Peyer's patch (tissue), 4 donors: ENCODE results near the gene C14orf180. TPM values are rescaled to one million over a fixed set of nuclear protein-coding genes. Genes with fewer than 3 reads are reported as not detected.

Experiments used
- DNase-seq, 3 donors: peaks; one replicate each; pipeline ENCODE4 v3.0.0-alpha.2; 2017 to 2019
- H3K27ac ChIP-seq, 4 donors: fragments of 200-600 bp; sonication (generic); one replicate each; pipeline ENCODE4 v1.5.1; 2016 to 2019
- H3K27me3 ChIP-seq, 2 donors: fragments of 200-600 bp; sonication (generic); one replicate each; pipeline ENCODE4 v1.5.1; 2019
- H3K36me3 ChIP-seq, 3 donors: fragments of 200-600 bp; sonication (generic); one replicate each; pipeline ENCODE4 v1.5.1; 2016 to 2019
- H3K4me1 ChIP-seq, 4 donors: fragments of 200-600 bp; sonication (generic); one replicate each; pipeline ENCODE4 v1.5.1; 2016 to 2019
- H3K4me3 ChIP-seq, 4 donors: fragments of 200-600 bp; sonication (generic); 1 replicate in 3 of 4; 2 replicates in 1 of 4; pipeline ENCODE4 v1.5.1; 2016 to 2019; ENCODE audit warnings: mild to moderate bottlenecking in 1 of 4
- H3K9me3 ChIP-seq, 4 donors: fragments of 200-600 bp; sonication (generic); one replicate each; pipeline ENCODE4 v1.5.1; 2016 to 2019; ENCODE audit warnings: mild to moderate bottlenecking in 1 of 4
- POLR2A ChIP-seq, 2 donors: fragments of 450-650 bp; IDR thresholded peaks; one replicate each; pipeline ENCODE4 v1.5.1; 2017; ENCODE audit warnings: antibody characterized with exemption in 2 of 2, mild to moderate bottlenecking in 2 of 2, moderate library complexity in 2 of 2
- total RNA-seq, 4 donors: library from RNA; depleted of rRNA; stranded (reverse); fragments of >200 nt; gene quantifications; one replicate each; pipeline ENCODE4 v1.1.0, GENCODE V29; 2016
- TF ChIP-seq, protein P1 (sequence below), 6 experiments: fragments of 450-650 bp in 4 of 6; fragments of 200-600 bp in 2 of 6; sonication (generic) in 1 of 6; IDR thresholded peaks; one replicate each; pipeline ENCODE4 v1.5.1; 2017 to 2019; ENCODE audit warnings: antibody characterized with exemption in 6 of 6, mild to moderate bottlenecking in 3 of 6, moderate library complexity in 1 of 6

The C14orf180 gene
- total RNA-seq, 4 donors from 2014 or later = 0.70 TPM; not detected in 3

GRCh38 chr14:104614126-104614812 is 34.7 kb downstream of the C14orf180 start:
- Histone ChIP-seq H3K4me1 (no peaks in the 10 kb centered on the region), H3K9me3 (no peaks in the 10 kb centered on the region), H3K4me3 (no peak overlapping the region), H3K27me3 (no peaks in the 10 kb centered on the region), H3K36me3 (no peaks in the 10 kb centered on the region), H3K27ac (no peak overlapping the region)
- TF ChIP-seq, protein P1, sequence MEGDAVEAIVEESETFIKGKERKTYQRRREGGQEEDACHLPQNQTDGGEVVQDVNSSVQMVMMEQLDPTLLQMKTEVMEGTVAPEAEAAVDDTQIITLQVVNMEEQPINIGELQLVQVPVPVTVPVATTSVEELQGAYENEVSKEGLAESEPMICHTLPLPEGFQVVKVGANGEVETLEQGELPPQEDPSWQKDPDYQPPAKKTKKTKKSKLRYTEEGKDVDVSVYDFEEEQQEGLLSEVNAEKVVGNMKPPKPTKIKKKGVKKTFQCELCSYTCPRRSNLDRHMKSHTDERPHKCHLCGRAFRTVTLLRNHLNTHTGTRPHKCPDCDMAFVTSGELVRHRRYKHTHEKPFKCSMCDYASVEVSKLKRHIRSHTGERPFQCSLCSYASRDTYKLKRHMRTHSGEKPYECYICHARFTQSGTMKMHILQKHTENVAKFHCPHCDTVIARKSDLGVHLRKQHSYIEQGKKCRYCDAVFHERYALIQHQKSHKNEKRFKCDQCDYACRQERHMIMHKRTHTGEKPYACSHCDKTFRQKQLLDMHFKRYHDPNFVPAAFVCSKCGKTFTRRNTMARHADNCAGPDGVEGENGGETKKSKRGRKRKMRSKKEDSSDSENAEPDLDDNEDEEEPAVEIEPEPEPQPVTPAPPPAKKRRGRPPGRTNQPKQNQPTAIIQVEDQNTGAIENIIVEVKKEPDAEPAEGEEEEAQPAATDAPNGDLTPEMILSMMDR (IDR thresholded peaks at IDR 0.05) = no peak
- TF ChIP-seq POLR2A (IDR thresholded peaks at IDR 0.05) = no peak
- DNase-seq = no peak

GRCh38 chr14:104624939-104625338 is 45.4 kb downstream of the C14orf180 start:
- Histone ChIP-seq H3K27ac (no peak overlapping the region), H3K4me1 (no peaks in the 10 kb centered on the region), H3K36me3 (no peaks in the 10 kb centered on the region), H3K9me3 (peaks cover 0 to 12% (median 4%) of the 10 kb centered on the region in 4 donors), H3K27me3 (no peaks in the 10 kb centered on the region), H3K4me3 (no peak overlapping the region)
- TF ChIP-seq POLR2A (IDR thresholded peaks at IDR 0.05) = no peak
- TF ChIP-seq, protein P1 (IDR thresholded peaks at IDR 0.05) = no peak
- DNase-seq = no peak

GRCh38 chr14:104632781-104633180 is 53.2 kb downstream of the C14orf180 start:
- Histone ChIP-seq H3K4me3 (no peak overlapping the region), H3K4me1 (no peaks in the 10 kb centered on the region), H3K9me3 (peaks cover 0 to 11% (median 4%) of the 10 kb centered on the region in 4 donors), H3K27me3 (no peaks in the 10 kb centered on the region), H3K36me3 (no peaks in the 10 kb centered on the region), H3K27ac (no peak overlapping the region)
- TF ChIP-seq POLR2A (IDR thresholded peaks at IDR 0.05) = no peak
- TF ChIP-seq, protein P1 (IDR thresholded peaks at IDR 0.05) = no peak
- DNase-seq = no peak

DNA sequence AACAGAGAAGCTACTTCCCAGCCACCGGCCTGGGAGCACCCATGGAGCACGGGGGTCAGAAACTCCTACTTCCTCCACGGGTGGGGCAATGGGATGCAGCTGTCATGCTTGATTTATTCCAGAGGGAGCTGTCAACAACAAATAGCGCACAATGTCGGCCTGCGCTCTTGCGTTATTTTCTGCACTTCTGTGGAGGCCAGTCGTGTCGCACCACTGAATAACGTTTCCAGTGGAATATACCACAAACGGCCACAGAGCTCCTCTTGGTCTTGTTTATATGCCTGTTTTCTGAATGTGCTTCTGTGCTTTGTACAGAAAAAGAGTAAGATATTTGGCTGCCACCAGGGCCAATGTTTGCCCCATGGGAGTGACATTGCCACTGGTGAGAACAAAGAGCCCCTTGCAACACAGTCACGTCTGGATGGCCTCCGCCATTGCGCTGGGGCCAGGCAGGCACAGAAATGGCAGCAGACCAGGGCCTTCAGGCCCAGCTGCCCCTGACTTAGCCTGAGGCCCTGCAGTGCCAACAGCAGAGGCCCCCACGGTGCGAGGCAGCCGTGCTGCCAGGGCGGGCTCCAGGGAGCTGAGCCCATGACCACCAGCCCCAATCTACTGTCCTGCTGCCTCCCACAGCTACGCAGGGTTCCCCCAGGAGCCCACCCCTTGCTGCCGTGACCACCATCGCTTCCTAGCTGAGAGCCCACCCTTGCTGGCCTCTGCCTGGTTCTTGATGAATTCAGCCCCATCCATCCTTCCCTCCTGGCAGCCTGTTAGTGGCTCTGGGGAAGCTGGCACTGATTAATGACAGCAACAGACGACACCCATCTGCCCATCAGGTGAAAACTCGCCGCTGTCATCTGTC is 53.9 kb downstream of the C14orf180 start:
- TF ChIP-seq, protein P1 (IDR thresholded peaks at IDR 0.05) = no peak
- no peak for TF ChIP-seq POLR2A (IDR thresholded peaks at IDR 0.05)
- H3K36me3 ChIP-seq = no peaks in the 10 kb centered on the region
- H3K4me1 ChIP-seq = no peaks in the 10 kb centered on the region
- peaks cover 0 to 9% (median 4%) of the 10 kb centered on the region in 4 donors for H3K9me3 ChIP-seq
- H3K4me3 ChIP-seq = no peak overlapping the region
- no peak overlapping the region for H3K27ac ChIP-seq
- no peak for DNase-seq
- H3K27me3 ChIP-seq = no peaks in the 10 kb centered on the region

GRCh38 chr14:104634138-104634760 is 54.7 kb downstream of the C14orf180 start:
- Histone ChIP-seq H3K4me3 (no peak overlapping the region), H3K27ac (no peak overlapping the region), H3K9me3 (peaks cover 0 to 5% (median 2%) of the 10 kb centered on the region in 4 donors), H3K27me3 (no peaks in the 10 kb centered on the region), H3K4me1 (no peaks in the 10 kb centered on the region), H3K36me3 (no peaks in the 10 kb centered on the region)
- no peak for DNase-seq
- TF ChIP-seq, protein P1 (IDR thresholded peaks at IDR 0.05) = no peak
- no peak for TF ChIP-seq POLR2A (IDR thresholded peaks at IDR 0.05)
